Neural crest cell (in vitro differentiated cells): ENCODE data around the gene HEMK1. TPM values are rescaled to one million over a fixed set of nuclear protein-coding genes. Genes with fewer than 3 reads are reported as not detected.

Experiments used
- DNase-seq: peaks from one replicate; pipeline ENCODE4 v3.0.0; 2021; ENCODE audit warnings: low read depth, mixed read lengths, low spot score
- H3K27ac Mint-ChIP-seq: one replicate; pipeline ENCODE4 v1.8.0; 2021; ENCODE audit warnings: mild to moderate bottlenecking, mixed read lengths; ENCODE audit not compliant: unreplicated experiment
- H3K27me3 Mint-ChIP-seq: 2 replicates; pipeline ENCODE4 v1.8.0; 2021; ENCODE audit warnings: low read depth, mild to moderate bottlenecking, mixed read lengths
- H3K36me3 Mint-ChIP-seq: 2 replicates; pipeline ENCODE4 v1.8.0; 2021; ENCODE audit warnings: low read depth, mild to moderate bottlenecking, mixed read lengths
- H3K4me1 Mint-ChIP-seq: 2 replicates; pipeline ENCODE4 v1.8.0; 2021; ENCODE audit warnings: mixed read lengths
- H3K4me3 Mint-ChIP-seq: one replicate; pipeline ENCODE4 v1.8.0; 2021; ENCODE audit warnings: mild to moderate bottlenecking, mixed read lengths
- H3K9me3 Mint-ChIP-seq: 2 replicates; pipeline ENCODE4 v1.8.0; 2021; ENCODE audit warnings: mixed read lengths
- CTCF ChIP-seq: fragments of 200-600 bp; sonication (generic); conservative IDR thresholded peaks from 2 replicates; pipeline ENCODE4 v1.5.0; 2021; ENCODE audit warnings: antibody characterized with exemption, mild to moderate bottlenecking
- long read RNA-seq: library from polyadenylated mRNA; unstranded; transcript quantifications from one replicate; pipeline ENCODE4 v2.0.0, GENCODE V29; 2020
- total RNA-seq: library from RNA; stranded (reverse); gene quantifications from 2 replicates; pipeline ENCODE4 v1.2.1, GENCODE V29; 2021

The HEMK1 gene, protein sequence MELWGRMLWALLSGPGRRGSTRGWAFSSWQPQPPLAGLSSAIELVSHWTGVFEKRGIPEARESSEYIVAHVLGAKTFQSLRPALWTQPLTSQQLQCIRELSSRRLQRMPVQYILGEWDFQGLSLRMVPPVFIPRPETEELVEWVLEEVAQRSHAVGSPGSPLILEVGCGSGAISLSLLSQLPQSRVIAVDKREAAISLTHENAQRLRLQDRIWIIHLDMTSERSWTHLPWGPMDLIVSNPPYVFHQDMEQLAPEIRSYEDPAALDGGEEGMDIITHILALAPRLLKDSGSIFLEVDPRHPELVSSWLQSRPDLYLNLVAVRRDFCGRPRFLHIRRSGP
- 22.8 and 22.9 TPM in 2 replicates for total RNA-seq
- long read RNA-seq, full-length matches to known transcripts: 9 of 15 reads
- long read RNA-seq, partial matches to known transcripts: 0 of 15 reads
- long read RNA-seq, other reads (novel, unspliced or antisense): 6 of 15 reads

DNA sequence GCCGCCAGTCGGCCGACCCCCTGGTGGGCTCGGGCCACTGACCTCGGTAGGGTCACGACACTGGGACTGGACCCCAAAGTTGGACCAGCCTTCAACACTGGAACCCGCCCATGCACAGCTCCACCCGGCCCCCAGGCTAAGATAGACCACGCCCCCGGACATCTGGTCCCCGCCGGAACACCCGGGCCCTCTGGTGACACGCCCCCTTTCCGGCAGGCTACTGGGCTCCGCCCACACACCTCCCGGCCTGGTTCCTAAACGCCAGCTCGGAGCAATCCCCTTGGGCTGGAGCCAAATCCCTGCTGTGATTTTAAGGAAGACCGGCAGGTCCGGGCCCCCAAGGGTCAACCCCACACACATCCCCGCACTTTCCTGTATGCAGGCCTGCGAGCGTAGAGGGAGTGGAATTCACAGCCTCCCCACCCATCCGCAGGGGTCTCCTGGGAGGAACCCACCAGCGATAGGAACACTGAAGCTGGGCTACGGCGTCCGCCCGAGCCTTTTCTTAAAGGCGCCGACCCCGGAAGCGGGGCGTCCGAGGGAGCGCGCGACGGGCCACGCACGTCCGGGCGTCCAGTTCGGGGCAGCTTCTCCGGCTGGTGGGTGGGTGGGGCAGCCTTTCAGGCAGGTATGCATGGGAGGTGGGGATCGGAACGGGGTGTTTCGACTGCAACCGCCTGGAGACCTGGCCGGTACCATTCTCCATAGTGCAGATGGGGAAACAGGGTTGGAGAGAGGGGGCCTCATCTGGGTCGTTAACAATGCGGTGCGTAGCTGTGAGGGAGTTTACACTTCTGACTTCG is at the start of gene HEMK1:
HEMK1 (plus strand) TSS at position 576 of the 803 bp plus-strand sequence. CDS start 1,583 bp downstream, outside the sequence.
- H3K36me3 Mint-ChIP-seq: no peaks in the 10 kb centered on the region
- peak within 1 kb of the TSS; percentile 93 for H3K27ac Mint-ChIP-seq
- no peaks in the 10 kb centered on the region for H3K27me3 Mint-ChIP-seq
- peak; percentile 97 for DNase-seq
- peak within 1 kb of the TSS; percentile 98 for H3K4me3 Mint-ChIP-seq
- H3K4me1 Mint-ChIP-seq: peaks cover 27% of the 10 kb centered on the region
- no peaks in the 10 kb centered on the region for H3K9me3 Mint-ChIP-seq
- TF ChIP-seq CTCF: no peak

DNA sequence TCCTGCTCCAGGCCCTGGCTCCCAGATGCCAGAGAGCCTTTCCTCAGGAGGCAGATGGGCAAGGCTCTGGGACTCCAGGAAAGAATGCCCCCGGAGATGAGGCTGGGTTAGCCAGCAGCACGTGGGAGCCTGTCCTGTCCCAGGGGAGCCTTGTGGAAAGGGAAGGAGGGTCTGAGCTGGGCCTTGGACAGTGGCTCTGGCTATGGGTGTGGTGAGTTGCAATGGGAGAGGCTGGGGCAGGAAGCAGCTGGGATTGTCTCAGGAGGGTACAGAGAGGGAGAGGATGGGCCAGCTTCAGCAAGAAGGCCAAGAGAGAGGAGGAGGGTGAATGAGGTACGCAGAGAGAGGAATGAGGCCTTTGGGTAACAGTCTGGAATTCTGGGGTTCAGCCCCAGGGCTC is 48.5 kb upstream of the HEMK1 start:
- no peak overlapping the region for H3K4me3 Mint-ChIP-seq

DNA sequence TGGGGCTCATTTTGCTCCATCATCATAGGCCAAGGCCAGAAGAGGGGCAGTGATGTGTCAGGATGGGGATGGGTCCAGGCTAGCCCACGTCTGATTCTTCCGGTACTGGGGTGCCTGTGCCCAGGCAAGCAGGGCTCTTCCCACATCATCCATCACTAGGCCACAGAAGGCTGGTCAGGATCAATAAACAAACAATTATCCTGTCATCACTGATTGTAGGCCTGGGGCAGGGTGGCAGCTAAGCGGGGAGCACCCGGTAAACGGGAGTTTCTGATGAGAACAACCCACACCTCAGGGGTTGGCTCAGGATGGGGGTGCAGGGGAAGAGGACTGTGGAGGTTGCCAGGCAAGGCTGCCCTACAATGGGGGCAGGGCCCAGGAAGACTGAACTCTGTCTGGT is 47.8 kb upstream of the HEMK1 start:
- no peak overlapping the region for H3K27ac Mint-ChIP-seq
- H3K4me1 Mint-ChIP-seq: peaks cover 19% of the 10 kb centered on the region

More for the DNA sequence above, 48.5 kb upstream of the HEMK1 start:
- no peak for TF ChIP-seq CTCF
- H3K9me3 Mint-ChIP-seq: no peaks in the 10 kb centered on the region
- H3K27ac Mint-ChIP-seq: no peak overlapping the region
- H3K4me1 Mint-ChIP-seq: peaks cover 26% of the 10 kb centered on the region
- no peak for DNase-seq
- H3K27me3 Mint-ChIP-seq: peaks cover 11% of the 10 kb centered on the region
- no peaks in the 10 kb centered on the region for H3K36me3 Mint-ChIP-seq

DNA sequence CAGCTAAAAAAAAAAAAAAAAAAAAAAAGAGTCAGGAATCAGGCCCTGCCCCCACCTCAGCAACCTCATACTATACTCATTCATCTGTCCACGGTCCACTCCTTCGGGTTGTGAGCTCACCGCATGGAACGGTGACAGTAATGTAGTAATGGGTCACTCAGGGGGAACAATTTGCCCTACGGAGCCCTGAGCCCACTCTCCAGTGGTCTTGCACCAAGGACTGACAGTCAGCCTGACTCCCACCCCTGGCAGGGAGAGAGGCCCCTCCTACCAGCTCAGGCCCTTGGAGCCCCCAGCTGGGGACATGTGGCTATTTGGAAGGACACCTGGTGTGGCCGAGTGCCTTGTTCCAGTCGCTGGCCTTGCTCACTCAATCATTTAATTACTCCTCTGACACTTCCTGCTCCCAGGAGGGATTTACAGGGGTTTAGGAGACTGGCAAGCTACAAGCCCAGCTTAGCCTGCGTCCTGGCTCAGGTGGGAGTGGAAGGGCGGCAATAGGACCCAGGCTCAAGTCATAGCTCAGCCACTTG is 46.0 kb upstream of the HEMK1 start:
- H3K4me1 Mint-ChIP-seq: peaks cover 10% of the 10 kb centered on the region
- no peak for DNase-seq
- no peak overlapping the region for H3K27ac Mint-ChIP-seq
- peaks cover 11% of the 10 kb centered on the region for H3K27me3 Mint-ChIP-seq
- no peak for TF ChIP-seq CTCF
- no peaks in the 10 kb centered on the region for H3K36me3 Mint-ChIP-seq
- H3K9me3 Mint-ChIP-seq: no peaks in the 10 kb centered on the region
- H3K4me3 Mint-ChIP-seq: no peak overlapping the region

More for the DNA sequence above, 47.8 kb upstream of the HEMK1 start:
- H3K9me3 Mint-ChIP-seq: no peaks in the 10 kb centered on the region
- TF ChIP-seq CTCF: no peak
- H3K36me3 Mint-ChIP-seq: no peaks in the 10 kb centered on the region
- H3K4me3 Mint-ChIP-seq: no peak overlapping the region
- H3K27me3 Mint-ChIP-seq: peaks cover 11% of the 10 kb centered on the region
- no peak for DNase-seq

DNA sequence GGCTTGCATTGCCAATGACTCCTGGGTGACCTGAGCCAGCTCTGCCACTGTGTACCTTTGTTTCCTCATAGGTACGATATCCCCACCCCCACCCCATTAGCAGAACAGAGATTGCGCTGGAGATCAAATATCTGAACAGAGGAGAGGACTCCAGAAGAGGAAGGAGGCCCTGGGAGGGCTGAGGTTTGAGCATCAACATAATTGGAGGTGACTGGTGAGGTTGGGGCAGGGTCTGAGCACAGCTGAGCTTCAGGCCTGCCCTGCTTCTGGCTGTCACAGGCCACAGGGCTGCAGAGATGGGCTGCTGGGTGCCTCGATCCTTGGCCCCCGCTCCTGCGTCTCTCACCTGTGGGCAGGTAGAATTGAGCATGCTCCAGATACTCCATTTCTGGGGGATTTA is 44.6 kb upstream of the HEMK1 start:
- no peak overlapping the region for H3K4me3 Mint-ChIP-seq
- DNase-seq: no peak
- H3K4me1 Mint-ChIP-seq: peaks cover 5% of the 10 kb centered on the region
- H3K9me3 Mint-ChIP-seq: no peaks in the 10 kb centered on the region
- H3K36me3 Mint-ChIP-seq: no peaks in the 10 kb centered on the region
- H3K27ac Mint-ChIP-seq: no peak overlapping the region
- peaks cover 11% of the 10 kb centered on the region for H3K27me3 Mint-ChIP-seq
- TF ChIP-seq CTCF: no peak
